A549 (cell line): Measurements from ENCODE around the gene IFITM10. TPM values are rescaled to one million over a fixed set of nuclear protein-coding genes. Genes with fewer than 3 reads are reported as not detected.
A peak's percentile ranks its signal among the peaks of the same experiment; 100 is the strongest.

Experiments used
- ATAC-seq, 2 experiments: fragments of 200-7000 bp in 1 of 2; fragments of >200 bp in 1 of 2; cut with Nextera tagmentation in 1 of 2; cut with Tn5 transposase in 1 of 2; 3 replicates each; pipeline versions ENCODE4 v1.8.0 to v1.9.1; 2018 to 2020; ENCODE audit warnings: mild to moderate bottlenecking in 1 of 2, moderate library complexity in 1 of 2
- CTCF ChIA-PET: fragments of 300-600 bp; sonication (Branson Sonifier 250); formaldehyde crosslinking; extraction: SDS; loops from one replicate; lab custom pipeline; 2021; ENCODE audit warnings: antibody characterized with exemption, inconsistent platforms; lab: Yijun Ruan, JAX
- POLR2A ChIA-PET: fragments of 350-600 bp; formaldehyde crosslinking; extraction: SDS; loops from one replicate; lab custom pipeline; 2021; ENCODE audit warnings: antibody characterized with exemption, inconsistent platforms; lab: Yijun Ruan, JAX
- DNase-seq, 2 experiments: peaks; one replicate each; pipeline versions ENCODE4 v3.0.0 to v3.0.0-alpha.2; 2011 to 2016; ENCODE audit warnings: low read depth in 1 of 2, low spot score in 1 of 2
- FAIRE-seq: peaks from 2 replicates; lab custom pipeline; 2011; peaks lifted over from hg19 to GRCh38; lab: Jason Lieb, UNC
- H3K27ac ChIP-seq, 2 experiments: fragments of >200 bp; sonication (Bioruptor Twin); formaldehyde crosslinking; 3 replicates each; pipeline ENCODE4 v1.5.1; 2016 to 2017
- H3K4me1 ChIP-seq: fragments of >200 bp; sonication (Bioruptor Twin); formaldehyde crosslinking; 3 replicates; pipeline ENCODE4 v1.6.1; 2016
- H3K4me2 ChIP-seq: fragments of >200 bp; sonication (Bioruptor Twin); formaldehyde crosslinking; 3 replicates; pipeline ENCODE4 v1.6.1; 2016
- H3K4me3 ChIP-seq: fragments of >200 bp; sonication (Bioruptor Twin); formaldehyde crosslinking; 3 replicates; pipeline ENCODE4 v1.5.1; 2016
- H3K9me3 ChIP-seq: fragments of >200 bp; sonication (Bioruptor Twin); formaldehyde crosslinking; 3 replicates; pipeline ENCODE4 v1.6.1; 2016
- CBX8 ChIP-seq: fragments of 200-600 bp; sonication (generic); IDR thresholded peaks from 2 replicates; pipeline ENCODE4 v1.6.1; 2016
- CHD2 ChIP-seq: fragments of 150-350 bp; IDR thresholded peaks from 2 replicates; pipeline ENCODE4 v1.6.1; 2014; ENCODE audit warnings: low read length; ENCODE audit not compliant: partially characterized antibody
- EHF ChIP-seq: fragments of 250-450 bp; sonication (Bioruptor Pico); IDR thresholded peaks from 2 replicates; pipeline ENCODE4 v1.5.0; 2020; ENCODE audit warnings: mild to moderate bottlenecking
- EHMT2 ChIP-seq: fragments of 200-600 bp; sonication (generic); IDR thresholded peaks from 2 replicates; pipeline ENCODE4 v1.6.1; 2016; ENCODE audit warnings: antibody characterized with exemption, low read depth, mild to moderate bottlenecking, moderate library complexity
- GATA3 ChIP-seq: IDR thresholded peaks from 2 replicates; pipeline ENCODE4 v1.6.1; 2012; ENCODE audit warnings: borderline replicate concordance
- HOXB13 ChIP-seq: fragments of 250-450 bp; sonication (Bioruptor Pico); IDR thresholded peaks from 2 replicates; pipeline ENCODE4 v1.5.0; 2020; ENCODE audit warnings: low read depth, mild to moderate bottlenecking, moderate library complexity
- MAFK ChIP-seq: fragments of 450-650 bp; IDR thresholded peaks from 2 replicates; pipeline ENCODE4 v1.6.1; 2014; ENCODE audit not compliant: partially characterized antibody
- MAZ ChIP-seq: fragments of 150-350 bp; IDR thresholded peaks from 2 replicates; pipeline ENCODE4 v1.6.1; 2014; ENCODE audit warnings: antibody characterized with exemption, low read depth, low read length, borderline replicate concordance
- MYC ChIP-seq: IDR thresholded peaks from 2 replicates; pipeline ENCODE4 v1.6.1; 2012; ENCODE audit warnings: mild to moderate bottlenecking, inconsistent platforms, low read length, improper control_type of control experiment, borderline replicate concordance
- POLR2A ChIP-seq: IDR thresholded peaks from 2 replicates; pipeline ENCODE4 v1.6.1; 2012; ENCODE audit warnings: mild to moderate bottlenecking, low read length
- POLR2AphosphoS2 ChIP-seq: conservative IDR thresholded peaks from 2 replicates; pipeline ENCODE4 v1.6.1; 2012; ENCODE audit warnings: low read length, improper control_type of control experiment, inconsistent platforms
- RAD21 ChIP-seq, 2 experiments: fragments of >200 bp in 1 of 2; sonication (Bioruptor Twin) in 1 of 2; formaldehyde crosslinking in 1 of 2; IDR thresholded peaks in 1 of 2; conservative IDR thresholded peaks in 1 of 2; 2 replicates in 1 of 2; 3 replicates in 1 of 2; pipeline ENCODE4 v1.6.1; 2012 to 2018; ENCODE audit warnings: inconsistent platforms in 1 of 2
- RARB ChIP-seq: fragments of 250-450 bp; sonication (Bioruptor Pico); IDR thresholded peaks from 2 replicates; pipeline ENCODE4 v1.8.0; 2021; ENCODE audit warnings: mild to moderate bottlenecking, moderate library complexity
- RFX5 ChIP-seq: fragments of 450-650 bp; IDR thresholded peaks from 2 replicates; pipeline ENCODE4 v1.7.1; 2014; ENCODE audit warnings: antibody characterized with exemption, mild to moderate bottlenecking, moderate library complexity
- RNF2 ChIP-seq: fragments of 200-600 bp; sonication (generic); IDR thresholded peaks from 2 replicates; pipeline ENCODE4 v1.6.1; 2016; ENCODE audit warnings: low read depth, mild to moderate bottlenecking, antibody characterized with exemption, moderate library complexity, borderline replicate concordance
- SMC3 ChIP-seq: fragments of >200 bp; sonication (Bioruptor Twin); formaldehyde crosslinking; IDR thresholded peaks from 3 replicates; pipeline ENCODE4 v1.6.1; 2018; ENCODE audit warnings: inconsistent platforms
- ZFP36 ChIP-seq: fragments of 450-650 bp; IDR thresholded peaks from 2 replicates; pipeline ENCODE4 v1.6.1; 2014; ENCODE audit warnings: borderline replicate concordance; ENCODE audit not compliant: partially characterized antibody
- ZNF302 ChIP-seq: fragments of 250-450 bp; sonication (Bioruptor Pico); IDR thresholded peaks from 2 replicates; pipeline ENCODE4 v1.9.0; 2021; ENCODE audit warnings: inconsistent platforms, mild to moderate bottlenecking, moderate library complexity
- ZSCAN20 ChIP-seq: fragments of 250-450 bp; sonication (Bioruptor Pico); IDR thresholded peaks from 2 replicates; pipeline ENCODE4 v1.8.0; 2022; ENCODE audit warnings: mild to moderate bottlenecking, moderate library complexity
- WGBS: methylation state at CpG from one replicate; pipeline ENCODE4 v1.1.6; 2017; ENCODE audit errors: missing lambda C conversion rate; 5-methylcytosine and 5-hydroxymethylcytosine counted together
- polyA plus RNA-seq, 4 experiments: library from polyadenylated mRNA; depleted of rRNA in 3 of 4; stranded (reverse); fragments of >200 nt; fragmentation: RNase III in 1 of 4; extraction: RNeasy Plus Mini Kit Qiagen cat#74134 plus additional on column Dnase treatment in 1 of 4; gene quantifications; 2 replicates in 3 of 4; 3 replicates in 1 of 4; pipeline ENCODE4 v1.2.3, GENCODE V29; 2011 to 2017
- TF ChIP-seq, protein P1 (sequence below): fragments of 250-450 bp; sonication (Bioruptor Pico); IDR thresholded peaks from 2 replicates; pipeline ENCODE4 v1.5.0; 2020; ENCODE audit warnings: low read depth, mild to moderate bottlenecking, moderate library complexity
- TF ChIP-seq, protein P2 (sequence below): fragments of 200-600 bp; sonication (generic); IDR thresholded peaks from 2 replicates; pipeline ENCODE4 v1.6.1; 2016; ENCODE audit warnings: antibody characterized with exemption, mild to moderate bottlenecking, moderate library complexity
- TF ChIP-seq, protein P3 (sequence below): fragments of >200 bp; sonication (Bioruptor Twin); formaldehyde crosslinking; IDR thresholded peaks from 3 replicates; pipeline ENCODE4 v1.6.1; 2016
- TF ChIP-seq, protein P4 (sequence below): IDR thresholded peaks from 2 replicates; pipeline ENCODE4 v1.6.1; 2012
- TF ChIP-seq, protein P5 (sequence below): IDR thresholded peaks from 2 replicates; pipeline ENCODE4 v1.6.1; 2012; ENCODE audit warnings: low read depth, borderline replicate concordance
- TF ChIP-seq, protein P6 (sequence below): IDR thresholded peaks from 2 replicates; pipeline ENCODE4 v1.6.1; 2012
- TF ChIP-seq, protein P7 (sequence below): fragments of 250-450 bp; sonication (Bioruptor Pico); IDR thresholded peaks from 2 replicates; pipeline ENCODE4 v1.5.0; 2021; ENCODE audit warnings: mild to moderate bottlenecking, moderate library complexity, borderline replicate concordance

Gene IFITM10
- polyA plus RNA-seq, 2 of the 4 experiments (the other 2 are of a cell fraction), result 0.28 to 0.67 TPM

DNA sequence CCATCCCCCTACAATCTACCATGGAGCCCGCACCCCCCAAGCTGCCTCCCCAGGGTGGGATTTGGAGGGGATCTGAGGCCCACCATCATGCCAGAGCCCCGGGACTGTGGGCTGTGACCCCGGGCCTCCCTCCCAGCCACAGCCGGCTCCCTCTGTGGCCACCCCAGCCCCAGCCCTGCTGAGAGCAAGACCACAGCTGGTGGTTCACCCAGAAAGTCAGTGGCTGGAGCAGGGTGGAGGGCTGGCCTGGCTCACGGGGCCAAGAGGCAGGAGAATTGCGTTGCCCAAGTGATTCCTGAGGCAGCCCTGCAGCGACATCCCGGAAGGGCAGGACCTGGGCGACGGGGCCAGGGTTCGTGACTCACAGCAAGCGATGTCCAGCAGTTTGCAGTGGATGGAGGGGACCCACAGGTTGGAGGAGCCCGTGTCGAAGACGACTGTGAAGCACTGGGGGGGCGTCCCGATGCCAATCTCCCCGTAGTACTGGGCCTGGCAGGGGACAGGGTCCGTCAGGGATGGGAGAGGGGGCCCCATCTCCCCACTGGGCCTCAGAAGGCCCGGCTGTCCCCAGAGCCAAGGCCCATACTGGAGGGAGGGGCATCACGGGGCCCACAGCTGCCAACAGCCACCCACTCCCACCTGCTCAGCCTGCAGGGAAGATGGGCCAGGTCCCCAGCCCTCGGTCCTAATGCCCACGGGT, 8.9 kb upstream of the IFITM10 start:
- peaks cover 40% of the 10 kb centered on the region for H3K4me1 ChIP-seq
- DNase-seq, result no peak
- 86% methylated on average over 14 of the region's 23 CpGs for WGBS

DNA sequence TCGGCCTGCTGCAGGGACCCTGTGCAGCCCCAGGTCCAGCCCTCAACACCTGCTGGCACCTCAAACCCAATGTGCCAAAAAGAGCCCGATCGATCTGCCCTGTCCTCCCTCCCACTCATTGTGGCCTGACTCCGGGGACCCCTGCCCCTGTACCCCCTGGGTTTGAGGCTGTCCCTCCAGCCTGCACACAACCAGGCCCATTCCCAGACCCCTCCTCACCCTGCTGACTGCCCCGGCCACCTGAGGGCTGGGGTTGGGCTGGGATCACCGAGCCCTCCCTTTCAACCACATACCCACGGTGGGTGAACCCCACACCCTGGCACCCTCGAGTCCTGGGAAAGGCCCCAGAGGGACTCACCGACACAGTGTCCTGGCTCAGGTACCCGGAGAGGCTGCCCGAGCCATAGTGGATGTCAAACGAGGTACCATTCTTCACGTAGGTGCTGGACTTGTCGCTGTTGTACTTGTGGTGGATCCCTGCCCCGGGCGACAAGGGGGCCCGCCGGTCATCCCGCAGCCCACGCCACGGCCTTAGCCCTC, 8.3 kb upstream of the IFITM10 start:
- no peak for ATAC-seq
- CTCF ChIA-PET, result interaction anchor here (2.7 kb wide), 1 partner anchor 74 kb away, joined by 19 read pairs; no protein-coding TSS in a partner anchor
- peak overlapping the region in 1 of 2 experiments; percentile 29; a peak in 1 of 6 replicates for H3K27ac ChIP-seq
- POLR2A ChIA-PET, result interaction anchor here (0.5 kb wide), 1 partner anchor 13 kb away, joined by 4 read pairs; no protein-coding TSS in a partner anchor
- peaks cover 40% of the 10 kb centered on the region for H3K4me1 ChIP-seq
- 88% methylated on average over 7 of the region's 21 CpGs for WGBS
- H3K4me2 ChIP-seq, result no peak overlapping the region
- FAIRE-seq, result no peak
- no peak overlapping the region for H3K4me3 ChIP-seq
- DNase-seq, result no peak
- H3K9me3 ChIP-seq, result no peaks in the 10 kb centered on the region
- TF ChIP-seq, protein P1, sequence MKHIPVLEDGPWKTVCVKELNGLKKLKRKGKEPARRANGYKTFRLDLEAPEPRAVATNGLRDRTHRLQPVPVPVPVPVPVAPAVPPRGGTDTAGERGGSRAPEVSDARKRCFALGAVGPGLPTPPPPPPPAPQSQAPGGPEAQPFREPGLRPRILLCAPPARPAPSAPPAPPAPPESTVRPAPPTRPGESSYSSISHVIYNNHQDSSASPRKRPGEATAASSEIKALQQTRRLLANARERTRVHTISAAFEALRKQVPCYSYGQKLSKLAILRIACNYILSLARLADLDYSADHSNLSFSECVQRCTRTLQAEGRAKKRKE, result no peak
- TF ChIP-seq ZNF302, result no peak
- TF ChIP-seq, protein P2, sequence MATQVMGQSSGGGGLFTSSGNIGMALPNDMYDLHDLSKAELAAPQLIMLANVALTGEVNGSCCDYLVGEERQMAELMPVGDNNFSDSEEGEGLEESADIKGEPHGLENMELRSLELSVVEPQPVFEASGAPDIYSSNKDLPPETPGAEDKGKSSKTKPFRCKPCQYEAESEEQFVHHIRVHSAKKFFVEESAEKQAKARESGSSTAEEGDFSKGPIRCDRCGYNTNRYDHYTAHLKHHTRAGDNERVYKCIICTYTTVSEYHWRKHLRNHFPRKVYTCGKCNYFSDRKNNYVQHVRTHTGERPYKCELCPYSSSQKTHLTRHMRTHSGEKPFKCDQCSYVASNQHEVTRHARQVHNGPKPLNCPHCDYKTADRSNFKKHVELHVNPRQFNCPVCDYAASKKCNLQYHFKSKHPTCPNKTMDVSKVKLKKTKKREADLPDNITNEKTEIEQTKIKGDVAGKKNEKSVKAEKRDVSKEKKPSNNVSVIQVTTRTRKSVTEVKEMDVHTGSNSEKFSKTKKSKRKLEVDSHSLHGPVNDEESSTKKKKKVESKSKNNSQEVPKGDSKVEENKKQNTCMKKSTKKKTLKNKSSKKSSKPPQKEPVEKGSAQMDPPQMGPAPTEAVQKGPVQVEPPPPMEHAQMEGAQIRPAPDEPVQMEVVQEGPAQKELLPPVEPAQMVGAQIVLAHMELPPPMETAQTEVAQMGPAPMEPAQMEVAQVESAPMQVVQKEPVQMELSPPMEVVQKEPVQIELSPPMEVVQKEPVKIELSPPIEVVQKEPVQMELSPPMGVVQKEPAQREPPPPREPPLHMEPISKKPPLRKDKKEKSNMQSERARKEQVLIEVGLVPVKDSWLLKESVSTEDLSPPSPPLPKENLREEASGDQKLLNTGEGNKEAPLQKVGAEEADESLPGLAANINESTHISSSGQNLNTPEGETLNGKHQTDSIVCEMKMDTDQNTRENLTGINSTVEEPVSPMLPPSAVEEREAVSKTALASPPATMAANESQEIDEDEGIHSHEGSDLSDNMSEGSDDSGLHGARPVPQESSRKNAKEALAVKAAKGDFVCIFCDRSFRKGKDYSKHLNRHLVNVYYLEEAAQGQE, result no peak
- no peak for TF ChIP-seq RFX5
- TF ChIP-seq, protein P3, sequence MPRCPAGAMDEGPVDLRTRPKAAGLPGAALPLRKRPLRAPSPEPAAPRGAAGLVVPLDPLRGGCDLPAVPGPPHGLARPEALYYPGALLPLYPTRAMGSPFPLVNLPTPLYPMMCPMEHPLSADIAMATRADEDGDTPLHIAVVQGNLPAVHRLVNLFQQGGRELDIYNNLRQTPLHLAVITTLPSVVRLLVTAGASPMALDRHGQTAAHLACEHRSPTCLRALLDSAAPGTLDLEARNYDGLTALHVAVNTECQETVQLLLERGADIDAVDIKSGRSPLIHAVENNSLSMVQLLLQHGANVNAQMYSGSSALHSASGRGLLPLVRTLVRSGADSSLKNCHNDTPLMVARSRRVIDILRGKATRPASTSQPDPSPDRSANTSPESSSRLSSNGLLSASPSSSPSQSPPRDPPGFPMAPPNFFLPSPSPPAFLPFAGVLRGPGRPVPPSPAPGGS, result no peak
- TF ChIP-seq RNF2, result no peak
- TF ChIP-seq EHMT2, result no peak
- no peak for TF ChIP-seq CBX8
- TF ChIP-seq, protein P4, sequence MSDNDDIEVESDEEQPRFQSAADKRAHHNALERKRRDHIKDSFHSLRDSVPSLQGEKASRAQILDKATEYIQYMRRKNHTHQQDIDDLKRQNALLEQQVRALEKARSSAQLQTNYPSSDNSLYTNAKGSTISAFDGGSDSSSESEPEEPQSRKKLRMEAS, result no peak

More for the DNA sequence above, 8.9 kb upstream of the IFITM10 start:
- peak overlapping the region in 1 of 2 experiments; percentile 97; a peak in 3 of 6 replicates for H3K27ac ChIP-seq
- no peak for ATAC-seq
- POLR2A ChIA-PET, result no interaction called here
- no peak for FAIRE-seq
- no peak overlapping the region for H3K4me2 ChIP-seq
- CTCF ChIA-PET, result no interaction called here
- TF ChIP-seq, protein P5, sequence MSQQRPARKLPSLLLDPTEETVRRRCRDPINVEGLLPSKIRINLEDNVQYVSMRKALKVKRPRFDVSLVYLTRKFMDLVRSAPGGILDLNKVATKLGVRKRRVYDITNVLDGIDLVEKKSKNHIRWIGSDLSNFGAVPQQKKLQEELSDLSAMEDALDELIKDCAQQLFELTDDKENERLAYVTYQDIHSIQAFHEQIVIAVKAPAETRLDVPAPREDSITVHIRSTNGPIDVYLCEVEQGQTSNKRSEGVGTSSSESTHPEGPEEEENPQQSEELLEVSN, result no peak
- no peak for TF ChIP-seq MAZ
- TF ChIP-seq, protein P1, result no peak
- TF ChIP-seq EHF (CRISPR knock-in tag), result no peak
- no peak for TF ChIP-seq EHMT2
- TF ChIP-seq, protein P4, result no peak
- no peak for TF ChIP-seq ZSCAN20 (CRISPR knock-in tag)
- no peak for TF ChIP-seq POLR2A
- no peak for TF ChIP-seq SMC3
- no peak for TF ChIP-seq HOXB13 (CRISPR knock-in tag)
- no peak for TF ChIP-seq ZFP36
- TF ChIP-seq, protein P6, sequence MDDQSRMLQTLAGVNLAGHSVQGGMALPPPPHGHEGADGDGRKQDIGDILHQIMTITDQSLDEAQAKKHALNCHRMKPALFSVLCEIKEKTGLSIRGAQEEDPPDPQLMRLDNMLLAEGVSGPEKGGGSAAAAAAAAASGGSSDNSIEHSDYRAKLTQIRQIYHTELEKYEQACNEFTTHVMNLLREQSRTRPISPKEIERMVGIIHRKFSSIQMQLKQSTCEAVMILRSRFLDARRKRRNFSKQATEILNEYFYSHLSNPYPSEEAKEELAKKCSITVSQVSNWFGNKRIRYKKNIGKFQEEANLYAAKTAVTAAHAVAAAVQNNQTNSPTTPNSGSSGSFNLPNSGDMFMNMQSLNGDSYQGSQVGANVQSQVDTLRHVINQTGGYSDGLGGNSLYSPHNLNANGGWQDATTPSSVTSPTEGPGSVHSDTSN, result no peak
- no peak for TF ChIP-seq MYC
- TF ChIP-seq GATA3, result no peak
- no peak for TF ChIP-seq RARB (CRISPR knock-in tag)
- TF ChIP-seq CHD2, result no peak
- TF ChIP-seq, protein P7, sequence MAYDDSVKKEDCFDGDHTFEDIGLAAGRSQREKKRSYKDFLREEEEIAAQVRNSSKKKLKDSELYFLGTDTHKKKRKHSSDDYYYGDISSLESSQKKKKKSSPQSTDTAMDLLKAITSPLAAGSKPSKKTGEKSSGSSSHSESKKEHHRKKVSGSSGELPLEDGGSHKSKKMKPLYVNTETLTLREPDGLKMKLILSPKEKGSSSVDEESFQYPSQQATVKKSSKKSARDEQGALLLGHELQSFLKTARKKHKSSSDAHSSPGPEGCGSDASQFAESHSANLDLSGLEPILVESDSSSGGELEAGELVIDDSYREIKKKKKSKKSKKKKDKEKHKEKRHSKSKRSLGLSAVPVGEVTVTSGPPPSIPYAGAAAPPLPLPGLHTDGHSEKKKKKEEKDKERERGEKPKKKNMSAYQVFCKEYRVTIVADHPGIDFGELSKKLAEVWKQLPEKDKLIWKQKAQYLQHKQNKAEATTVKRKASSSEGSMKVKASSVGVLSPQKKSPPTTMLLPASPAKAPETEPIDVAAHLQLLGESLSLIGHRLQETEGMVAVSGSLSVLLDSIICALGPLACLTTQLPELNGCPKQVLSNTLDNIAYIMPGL (CRISPR knock-in tag), result no peak
- no peak for TF ChIP-seq MAFK
- TF ChIP-seq RAD21 (conservative IDR thresholded peaks at IDR 0.05 in 1 of 2, IDR thresholded peaks at IDR 0.05 in 1 of 2), result no peak
- no peak for TF ChIP-seq POLR2AphosphoS2
- no peaks in the 10 kb centered on the region for H3K9me3 ChIP-seq
- H3K4me3 ChIP-seq, result no peak overlapping the region
